K562 (cell line): Measurements from ENCODE around the gene PARK7.
"Not testable (repeated sequence)": the region's sequence is repeated elsewhere in the genome, so short reads cannot be mapped to it uniquely, and the experiment has no call there.

Experiments used
- CTCF ChIP-seq, 3 experiments: IDR thresholded peaks in 2 of 3; conservative IDR thresholded peaks in 1 of 3; 2 replicates each; pipeline ENCODE4 v1.5.1; 2011 to 2012; ENCODE audit warnings: low read length in 3 of 3, mild to moderate bottlenecking in 3 of 3, control low read depth in 2 of 3, improper control_type of control experiment in 1 of 3, inconsistent platforms in 1 of 3, low read depth in 1 of 3, mixed read lengths in 1 of 3, moderate library complexity in 1 of 3; ENCODE audit not compliant: insufficient read depth in 2 of 3
- POLR2A ChIP-seq: fragments of 450-650 bp; conservative IDR thresholded peaks from 2 replicates; pipeline ENCODE4 v1.6.1; 2016
- YY1 ChIP-seq, 3 experiments: IDR thresholded peaks; 2 replicates each; pipeline ENCODE4 v1.6.1; 2011; ENCODE audit warnings: low read length in 2 of 3, mild to moderate bottlenecking in 2 of 3, moderate library complexity in 2 of 3, borderline replicate concordance in 1 of 3, control low read depth in 1 of 3, low read depth in 1 of 3; ENCODE audit not compliant: insufficient read depth in 3 of 3, insufficient replicate concordance in 2 of 3, control insufficient read depth in 1 of 3, insufficient read length in 1 of 3; ENCODE audit errors: extremely low read depth in 1 of 3
- ZNF175 ChIP-seq: fragments of 200-800 bp; sonication (Bioruptor generic); IDR thresholded peaks from 2 replicates; pipeline ENCODE4 v1.6.1; 2016; ENCODE audit warnings: low read depth, mild to moderate bottlenecking, missing genetic modification characterization, missing compliant biosample characterization
- ZNF274 ChIP-seq: IDR thresholded peaks from 2 replicates; pipeline ENCODE4 v1.6.1; 2011; ENCODE audit warnings: low read depth, mild to moderate bottlenecking, low read length, moderate library complexity, borderline replicate concordance
- ZSCAN29 ChIP-seq: fragments of 450-650 bp; IDR thresholded peaks from 2 replicates; pipeline ENCODE4 v1.6.1; 2017

GRCh38 chr1:7917971-7918370 lies 43.5 kb upstream of the PARK7 start:
- not testable (repeated sequence) for TF ChIP-seq ZSCAN29; POLR2A; ZNF274; CTCF (IDR thresholded peaks at IDR 0.05 in 2 of 3, conservative IDR thresholded peaks at IDR 0.05 in 1 of 3; ENCODE audit: insufficient read depth in 2 of 3, low read depth in 1 of 3, low read length in 3 of 3); YY1 (IDR thresholded peaks at IDR 0.05; ENCODE audit: borderline replicate concordance in 1 of 3, control insufficient read depth in 1 of 3, extremely low read depth in 1 of 3, insufficient read depth in 3 of 3, insufficient read length in 1 of 3, insufficient replicate concordance in 2 of 3, low read depth in 1 of 3, low read length in 2 of 3); ZNF175
